A673 (cell line): Measurements from ENCODE around the gene SLC23A2.

Experiments
- EZH2 ChIP-seq: fragments of 200-600 bp; sonication (generic); IDR thresholded peaks from 2 replicates; pipeline ENCODE4 v1.6.1; 2017; ENCODE audit warnings: borderline replicate concordance, low read depth, mild to moderate bottlenecking, mixed read lengths, antibody characterized with exemption, low read length; ENCODE audit not compliant: poor library complexity, severe bottlenecking
- TF ChIP-seq, protein P1 (sequence below): fragments of 300-800, 200-600 bp; sonication (generic); conservative IDR thresholded peaks from 2 replicates; pipeline ENCODE4 v1.5.1; 2017; ENCODE audit warnings: low read depth, mild to moderate bottlenecking, antibody characterized with exemption, low read length, moderate library complexity, mixed read lengths

DNA sequence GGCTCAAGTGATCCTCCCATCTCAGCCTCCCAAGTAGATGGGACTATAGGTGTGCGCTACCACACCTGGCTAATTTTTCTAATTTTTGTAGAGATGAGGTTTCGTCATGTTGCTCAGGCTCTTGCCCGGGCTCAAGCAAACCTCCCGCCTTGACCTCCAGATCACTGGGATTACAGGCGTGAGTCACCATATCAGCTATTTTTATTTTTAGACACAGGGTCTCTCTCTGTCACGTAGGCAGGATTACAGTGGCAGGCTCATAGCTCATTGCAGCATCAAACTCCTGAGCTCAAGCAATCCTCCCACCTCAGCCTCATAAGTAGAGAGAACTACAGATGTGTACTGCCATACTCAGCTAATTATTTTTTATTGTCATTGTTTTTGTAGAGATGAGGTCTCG, 41.7 kb downstream of the SLC23A2 start:
- TF ChIP-seq, protein P1, sequence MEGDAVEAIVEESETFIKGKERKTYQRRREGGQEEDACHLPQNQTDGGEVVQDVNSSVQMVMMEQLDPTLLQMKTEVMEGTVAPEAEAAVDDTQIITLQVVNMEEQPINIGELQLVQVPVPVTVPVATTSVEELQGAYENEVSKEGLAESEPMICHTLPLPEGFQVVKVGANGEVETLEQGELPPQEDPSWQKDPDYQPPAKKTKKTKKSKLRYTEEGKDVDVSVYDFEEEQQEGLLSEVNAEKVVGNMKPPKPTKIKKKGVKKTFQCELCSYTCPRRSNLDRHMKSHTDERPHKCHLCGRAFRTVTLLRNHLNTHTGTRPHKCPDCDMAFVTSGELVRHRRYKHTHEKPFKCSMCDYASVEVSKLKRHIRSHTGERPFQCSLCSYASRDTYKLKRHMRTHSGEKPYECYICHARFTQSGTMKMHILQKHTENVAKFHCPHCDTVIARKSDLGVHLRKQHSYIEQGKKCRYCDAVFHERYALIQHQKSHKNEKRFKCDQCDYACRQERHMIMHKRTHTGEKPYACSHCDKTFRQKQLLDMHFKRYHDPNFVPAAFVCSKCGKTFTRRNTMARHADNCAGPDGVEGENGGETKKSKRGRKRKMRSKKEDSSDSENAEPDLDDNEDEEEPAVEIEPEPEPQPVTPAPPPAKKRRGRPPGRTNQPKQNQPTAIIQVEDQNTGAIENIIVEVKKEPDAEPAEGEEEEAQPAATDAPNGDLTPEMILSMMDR: no peak
- no peak for TF ChIP-seq EZH2
